Tibial nerve (tissue), 4 donors: ENCODE results near the gene TMEM86B. TPM values are rescaled to one million over a fixed set of nuclear protein-coding genes. Genes with fewer than 3 reads are reported as not detected.

Experiments used
- DNase-seq, 2 donors: peaks; one replicate each; pipeline ENCODE4 v3.0.0-alpha.2; 2019; ENCODE audit warnings: low spot score in 2 of 2
- H3K27ac ChIP-seq, 4 donors: fragments of 200-600 bp; sonication (generic) in 3 of 4; one replicate each; pipeline ENCODE4 v1.5.1; 2017 to 2019; ENCODE audit warnings: mild to moderate bottlenecking in 1 of 4
- H3K27me3 ChIP-seq, 2 donors: fragments of 200-600 bp; sonication (generic) in 1 of 2; one replicate each; pipeline versions ENCODE4 v1.5.1 to v1.6.0; 2017 to 2019
- H3K36me3 ChIP-seq, 3 donors: fragments of 200-600 bp; sonication (generic); one replicate each; pipeline ENCODE4 v1.5.1; 2018 to 2019
- H3K4me1 ChIP-seq, 4 donors: fragments of 200-600 bp; sonication (generic) in 3 of 4; one replicate each; pipeline ENCODE4 v1.5.1; 2017 to 2019
- H3K4me3 ChIP-seq, 4 donors: fragments of 200-600 bp; sonication (generic) in 3 of 4; one replicate each; pipeline ENCODE4 v1.5.1; 2017 to 2019; ENCODE audit warnings: mild to moderate bottlenecking in 1 of 4, moderate library complexity in 1 of 4
- H3K9me3 ChIP-seq, 4 donors: fragments of 200-600 bp; sonication (generic) in 3 of 4; one replicate each; pipeline ENCODE4 v1.5.1; 2017 to 2019
- CTCF ChIP-seq, 5 experiments: fragments of 200-600 bp in 3 of 5; fragments of 450-650 bp in 2 of 5; sonication (generic) in 3 of 5; IDR thresholded peaks; one replicate each; pipeline ENCODE4 v1.5.1; 2016 to 2019; ENCODE audit warnings: antibody characterized with exemption in 5 of 5, mild to moderate bottlenecking in 3 of 5, moderate library complexity in 2 of 5
- EP300 ChIP-seq, 2 donors: sonication (generic); formaldehyde crosslinking; IDR thresholded peaks; one replicate each; pipeline ENCODE4 v1.6.1; 2017; ENCODE audit warnings: antibody characterized with exemption in 2 of 2, mild to moderate bottlenecking in 1 of 2
- POLR2A ChIP-seq, 2 donors: fragments of 450-650 bp; IDR thresholded peaks; one replicate each; pipeline ENCODE4 v1.6.1; 2017; ENCODE audit warnings: antibody characterized with exemption in 2 of 2, mild to moderate bottlenecking in 2 of 2, moderate library complexity in 2 of 2
- WGBS, 2 donors: methylation state at CpG; one replicate each; pipeline ENCODE4 v1.1.5; 2018; 5-methylcytosine and 5-hydroxymethylcytosine counted together
- total RNA-seq, 4 donors: library from RNA; depleted of rRNA; stranded (reverse); fragments of >200 nt; gene quantifications; one replicate each; pipeline ENCODE4 v1.1.0, GENCODE V29; 2016

The TMEM86B gene
- total RNA-seq, 4 donors from 2014 or later: 0.44 to 8.6 (median 3.0) TPM

- Histone ChIP-seq H3K4me1 (no peaks in the 10 kb centered on the region), H3K9me3 (no peaks in the 10 kb centered on the region), H3K27ac (no peak overlapping the region), H3K36me3 (peaks cover 0 to 98% (median 43%) of the 10 kb centered on the region in 3 donors), H3K27me3 (no peaks in the 10 kb centered on the region), H3K4me3 (no peak overlapping the region)
- no peak for DNase-seq
- TF ChIP-seq POLR2A (IDR thresholded peaks at IDR 0.05) (no peak), EP300 (IDR thresholded peaks at IDR 0.05) (no peak), CTCF (IDR thresholded peaks at IDR 0.05) (no peak)
- 84 to 90% methylated on average over 5 of the region's 5 CpGs for WGBS, 2 donors
These were observed 4.4 kb upstream of the TMEM86B start for GRCh38 chr19:55232986-55233385.

GRCh38 chr19:55232286-55232602 lies 3.7 kb upstream of the TMEM86B start:
- Histone ChIP-seq H3K27me3 (no peaks in the 10 kb centered on the region), H3K4me3 (no peak overlapping the region), H3K4me1 (no peaks in the 10 kb centered on the region), H3K9me3 (no peaks in the 10 kb centered on the region), H3K36me3 (peaks cover 0 to 98% (median 38%) of the 10 kb centered on the region in 3 donors), H3K27ac (no peak overlapping the region)
- DNase-seq: no peak
- WGBS, 2 donors: 84 to 86% methylated on average over 12 of the region's 12 CpGs
- no peak for TF ChIP-seq CTCF (IDR thresholded peaks at IDR 0.05)
- no peak for TF ChIP-seq POLR2A (IDR thresholded peaks at IDR 0.05)
- no peak for TF ChIP-seq EP300 (IDR thresholded peaks at IDR 0.05)

GRCh38 chr19:55231391-55232285 lies 3.1 kb upstream of the TMEM86B start:
- Histone ChIP-seq H3K4me3 (no peak overlapping the region), H3K27ac (no peak overlapping the region), H3K4me1 (no peaks in the 10 kb centered on the region), H3K36me3 (peaks cover 0 to 98% (median 32%) of the 10 kb centered on the region in 3 donors), H3K9me3 (no peaks in the 10 kb centered on the region), H3K27me3 (no peaks in the 10 kb centered on the region)
- DNase-seq: no peak
- 87 to 88% methylated on average over 22 to 29 of the region's 30 CpGs for WGBS, 2 donors
- TF ChIP-seq CTCF (IDR thresholded peaks at IDR 0.05) (no peak), EP300 (IDR thresholded peaks at IDR 0.05) (no peak)

- H3K36me3 ChIP-seq: peaks cover 0 to 97% (median 24%) of the 10 kb centered on the region in 3 donors
- no peak for TF ChIP-seq EP300 (IDR thresholded peaks at IDR 0.05)
- TF ChIP-seq CTCF (IDR thresholded peaks at IDR 0.05): no peak
- no peak for TF ChIP-seq POLR2A (IDR thresholded peaks at IDR 0.05)
These were observed 2.2 kb upstream of the TMEM86B start for GRCh38 chr19:55230780-55231179.

GRCh38 chr19:55230329-55230728 lies 1.8 kb upstream of the TMEM86B start:
- no peak overlapping the region for H3K4me3 ChIP-seq
- H3K27me3 ChIP-seq: no peaks in the 10 kb centered on the region
- no peak for TF ChIP-seq CTCF (IDR thresholded peaks at IDR 0.05)
- TF ChIP-seq EP300 (IDR thresholded peaks at IDR 0.05): no peak
- no peak for TF ChIP-seq POLR2A (IDR thresholded peaks at IDR 0.05)
- no peak for DNase-seq
- 69% methylated on average over 13 of the region's 13 CpGs; no CpG with 5 or more reads in 1 of the 2 donors for WGBS, 2 donors
- peaks cover 0 to 95% (median 24%) of the 10 kb centered on the region in 3 donors for H3K36me3 ChIP-seq
- no peaks in the 10 kb centered on the region for H3K9me3 ChIP-seq
- H3K4me1 ChIP-seq: no peaks in the 10 kb centered on the region
- H3K27ac ChIP-seq: no peak overlapping the region

More at GRCh38 chr19:55230780-55231179, 2.2 kb upstream of the TMEM86B start:
- no peaks in the 10 kb centered on the region for H3K9me3 ChIP-seq
- H3K4me1 ChIP-seq: no peaks in the 10 kb centered on the region
- no peak overlapping the region for H3K4me3 ChIP-seq
- no peak overlapping the region for H3K27ac ChIP-seq
- no peak for DNase-seq
- 88 to 89% methylated on average over 11 to 12 of the region's 13 CpGs for WGBS, 2 donors
- no peaks in the 10 kb centered on the region for H3K27me3 ChIP-seq
